Measurements from ENCODE around the gene CDC5L. TPM values are rescaled to one million over a fixed set of nuclear protein-coding genes. Genes with fewer than 3 reads are reported as not detected.

The CDC5L gene
- polyA plus RNA-seq, 1 of the 3 experiments (the other 2 are of a cell fraction), result 6.0 TPM

DNA sequence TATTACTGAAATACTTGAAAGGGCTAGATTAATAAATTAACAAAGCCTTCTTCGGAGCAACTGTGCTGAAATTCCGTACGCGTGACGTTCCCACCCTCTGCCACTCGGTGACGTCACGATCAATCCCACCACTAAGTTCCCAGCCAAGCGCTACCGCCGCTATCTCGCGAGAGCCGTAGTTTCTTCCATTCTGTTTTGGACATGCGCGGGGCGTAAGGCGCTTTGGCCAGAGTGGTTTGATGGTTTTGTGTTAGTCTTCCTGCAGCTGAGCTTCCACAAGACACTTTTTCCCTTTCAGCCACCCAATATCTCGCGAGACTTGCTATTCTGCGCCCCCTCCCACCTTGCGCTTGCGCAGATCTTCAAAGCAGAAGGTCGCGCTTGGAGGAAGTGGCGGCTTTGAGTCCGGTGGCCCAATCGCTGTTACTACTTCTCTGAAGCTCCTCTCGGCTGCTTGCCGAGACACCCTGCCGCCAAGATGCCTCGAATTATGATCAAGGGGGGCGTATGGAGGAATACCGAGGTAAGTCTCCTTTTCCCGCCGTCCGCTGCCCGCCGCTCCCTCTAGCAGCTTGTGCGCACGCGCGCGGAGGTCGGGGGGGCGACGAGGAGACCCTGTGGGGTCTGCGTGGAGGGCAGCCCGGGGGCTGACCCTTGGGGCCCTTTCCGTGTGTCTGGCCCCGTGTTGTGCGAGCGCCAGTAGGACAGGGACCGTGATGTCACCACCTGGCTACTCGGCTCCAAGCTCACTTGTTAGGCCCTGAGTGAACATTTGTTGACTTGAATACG is at the start of gene CDC5L (continued):
- TF ChIP-seq EP300 (IDR thresholded peaks at IDR 0.05; ENCODE audit: borderline replicate concordance in 1 of 2, low read depth in 1 of 2, low read length in 1 of 2), result peak in 1 of 2 experiments; percentile 7; a peak in 1 of 4 replicates
- peak; percentile 89; the same call in 1 of the 2 replicates for TF ChIP-seq SIN3A (IDR thresholded peaks at IDR 0.05; ENCODE audit: borderline replicate concordance, low read depth, low read length)
- TF ChIP-seq, protein P1, sequence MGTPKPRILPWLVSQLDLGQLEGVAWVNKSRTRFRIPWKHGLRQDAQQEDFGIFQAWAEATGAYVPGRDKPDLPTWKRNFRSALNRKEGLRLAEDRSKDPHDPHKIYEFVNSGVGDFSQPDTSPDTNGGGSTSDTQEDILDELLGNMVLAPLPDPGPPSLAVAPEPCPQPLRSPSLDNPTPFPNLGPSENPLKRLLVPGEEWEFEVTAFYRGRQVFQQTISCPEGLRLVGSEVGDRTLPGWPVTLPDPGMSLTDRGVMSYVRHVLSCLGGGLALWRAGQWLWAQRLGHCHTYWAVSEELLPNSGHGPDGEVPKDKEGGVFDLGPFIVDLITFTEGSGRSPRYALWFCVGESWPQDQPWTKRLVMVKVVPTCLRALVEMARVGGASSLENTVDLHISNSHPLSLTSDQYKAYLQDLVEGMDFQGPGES (IDR thresholded peaks at IDR 0.05; ENCODE audit: low read depth, low read length), result no peak
- peak; percentile 75 for TF ChIP-seq NRF1 (IDR thresholded peaks at IDR 0.05; ENCODE audit: low read depth, low read length)
- TF ChIP-seq, protein P2, sequence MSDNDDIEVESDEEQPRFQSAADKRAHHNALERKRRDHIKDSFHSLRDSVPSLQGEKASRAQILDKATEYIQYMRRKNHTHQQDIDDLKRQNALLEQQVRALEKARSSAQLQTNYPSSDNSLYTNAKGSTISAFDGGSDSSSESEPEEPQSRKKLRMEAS (IDR thresholded peaks at IDR 0.05; ENCODE audit: low read depth), result peak; percentile 68
- no peak; the same call in 1 of the 2 replicates for TF ChIP-seq NFIC (IDR thresholded peaks at IDR 0.05; ENCODE audit: borderline replicate concordance)
- TF ChIP-seq MXI1 (IDR thresholded peaks at IDR 0.05; ENCODE audit: low read depth, low read length), result peak; percentile 59; the same call in 1 of the 2 replicates
- TF ChIP-seq MEF2A (IDR thresholded peaks at IDR 0.05; ENCODE audit: borderline replicate concordance, low read depth), result no peak

GRCh38 chr6:44338228-44339122 is 49.0 kb upstream of the CDC5L start:
- Histone ChIP-seq H3K36me3 (replicated peaks in 1 of 2; ENCODE audit: control insufficient read depth in 1 of 2, insufficient read depth in 2 of 2, low read length in 1 of 2) (no peaks in the 10 kb centered on the region), H4K20me1 (ENCODE audit: insufficient read depth) (no peaks in the 10 kb centered on the region), H2AFZ (ENCODE audit: low read depth) (no peak overlapping the region), H3K27ac (ENCODE audit: low read depth in 2 of 2, low read length in 1 of 2) (no peak overlapping the region), H3F3A (replicated peaks; ENCODE audit: insufficient read depth) (no peaks in the 10 kb centered on the region), H3K9me2 (no peaks in the 10 kb centered on the region), H3K79me2 (ENCODE audit: insufficient read depth) (no peaks in the 10 kb centered on the region), H3K4me2 (no peak overlapping the region), H3K4me1 (ENCODE audit: control insufficient read depth in 1 of 2, insufficient read depth in 2 of 2, low read depth in 1 of 2, low read length in 1 of 2) (peaks cover 0 to 22% of the 10 kb centered on the region in 2 experiments; a peak in 2 of 4 replicates), H3K27me3 (ENCODE audit: insufficient read depth) (peaks cover 36% of the 10 kb centered on the region), H3K9ac (no peak overlapping the region), H3K9me3 (no peaks in the 10 kb centered on the region), H3K4me3 (ENCODE audit: low read depth in 2 of 2, low read length in 1 of 2) (no peak overlapping the region; a peak in 1 of 4 replicates)
- ChIA-PET CTCF (interaction anchor here (0.6 to 10.2 kb wide), 36 partner anchors 9 to 253 kb away, joined by 3 to 220 read pairs (median 5); partner anchors contain the start of genes AARS2, NFKBIE, SLC35B2 and TMEM151B), POLR2A (no interaction called here)
- peak; percentile 71 for DNase-seq
- WGBS (ENCODE audit: low lambda C conversion rate), result 1% methylated on average over 11 of the region's 11 CpGs
- TF ChIP-seq CTCF (IDR thresholded peaks at IDR 0.05), result peak; percentile 84
- no peak for TF ChIP-seq TAF1 (IDR thresholded peaks at IDR 0.05; ENCODE audit: borderline replicate concordance, low read depth, low read length)
- no peak for TF ChIP-seq FOXM1 (IDR thresholded peaks at IDR 0.05; ENCODE audit: low read depth)
- peak; percentile 92 for TF ChIP-seq RAD21 (IDR thresholded peaks at IDR 0.05; ENCODE audit: low read length)
- TF ChIP-seq SMC3 (IDR thresholded peaks at IDR 0.05; ENCODE audit: low read depth, low read length), result peak; percentile 89

All from SK-N-SH (cell line).